ENCODE results near the gene SPATA46. TPM values are rescaled to one million over a fixed set of nuclear protein-coding genes. Genes with fewer than 3 reads are reported as not detected.

SPATA46 gene
- total and polyA plus RNA-seq, 2 experiments from 2014 or later: not detected

- no peak within 1 kb of the TSS for H3K27ac ChIP-seq (ENCODE audit: low read depth)
- H3K4me3 ChIP-seq: no peak within 1 kb of the TSS
- no peaks in the 10 kb centered on the region for H3K36me3 Mint-ChIP-seq (ENCODE audit: low read depth)
- 0 out of 2 replicates have a peak, but pooled peaks cover 3% of the 10 kb centered on the region for H3K36me3 ChIP-seq (ENCODE audit: insufficient read depth)
- ATAC-seq: no peak
- H3K9me3 Mint-ChIP-seq: peaks cover 7% of the 10 kb centered on the region; the same call in 2 of the 3 replicates
- no peaks in the 10 kb centered on the region for H3K27me3 Mint-ChIP-seq (ENCODE audit: insufficient read depth, low read depth, poor library complexity)
- no peak within 1 kb of the TSS for H3K4me2 ChIP-seq
- H3K4me3 Mint-ChIP-seq: no peak within 1 kb of the TSS
- peaks cover 12% of the 10 kb centered on the region; the same call in 1 of the 2 replicates for H3K9me2 ChIP-seq (ENCODE audit: insufficient read depth)
- no peaks in the 10 kb centered on the region for H3K79me2 ChIP-seq (replicated peaks; ENCODE audit: insufficient read depth)
- DNase-seq (ENCODE audit: low spot score): no peak
- no peaks in the 10 kb centered on the region for H3F3A ChIP-seq (replicated peaks; ENCODE audit: low read depth)
- H2AFZ ChIP-seq: 0 out of 2 replicates have a peak within 1 kb of the TSS, but pooled peaks have one; percentile 12
- TF ChIP-seq STAT1 (IDR thresholded peaks at IDR 0.05; ENCODE audit: unreplicated experiment): no peak
- no peak for TF ChIP-seq ZNF114 (CRISPR knock-in tag; IDR thresholded peaks at IDR 0.05)
- no peak for TF ChIP-seq JUNB (IDR thresholded peaks at IDR 0.05; ENCODE audit: unreplicated experiment)
- no peak for TF ChIP-seq POLR2AphosphoS5 (IDR thresholded peaks at IDR 0.05; ENCODE audit: low read depth)
- TF ChIP-seq ZNF462 (CRISPR knock-in tag; IDR thresholded peaks at IDR 0.05): no peak
- no peak for TF ChIP-seq ETS1 (IDR thresholded peaks at IDR 0.05)
- TF ChIP-seq EZH2phosphoT487 (IDR thresholded peaks at IDR 0.05; ENCODE audit: unreplicated experiment): no peak
- TF ChIP-seq ZNF331 (CRISPR knock-in tag; IDR thresholded peaks at IDR 0.05; ENCODE audit: low read depth): no peak
- TF ChIP-seq CTCF (conservative IDR thresholded peaks at IDR 0.05; ENCODE audit: low read depth in 2 of 2): no peak
- TF ChIP-seq NANOG (IDR thresholded peaks at IDR 0.05; ENCODE audit: borderline replicate concordance): no peak
- TF ChIP-seq EZH2 (IDR thresholded peaks at IDR 0.05; ENCODE audit: low read depth, unreplicated experiment): no peak
- no peak for TF ChIP-seq REST (IDR thresholded peaks at IDR 0.05; ENCODE audit: unreplicated experiment)
- TF ChIP-seq CREB1 (CRISPR knock-in tag; IDR thresholded peaks at IDR 0.05; ENCODE audit: low read depth): no peak
- H3K4me1 ChIP-seq (ENCODE audit: insufficient read depth): no peaks in the 10 kb centered on the region
- H3K27ac Mint-ChIP-seq: no peak within 1 kb of the TSS
- no peaks in the 10 kb centered on the region for H4K20me1 ChIP-seq (replicated peaks; ENCODE audit: insufficient read depth)
- H3K4me1 Mint-ChIP-seq: peaks cover 3% of the 10 kb centered on the region; the same call in 1 of the 3 replicates
- H3K27me3 ChIP-seq (ENCODE audit: insufficient read depth): no peaks in the 10 kb centered on the region
Observed at GRCh38 chr1:162412002-162412401, 35.3 kb upstream of the SPATA46 start, which contains the start of gene SH2D1B. Gene SH2D1B, minus strand, starts transcription at chr1:162412136. Its CDS starts 120 bp downstream, at chr1:162412016.
